Stomach (tissue), 9 donors: ENCODE data around the gene FJX1. TPM values are rescaled to one million over a fixed set of nuclear protein-coding genes. Genes with fewer than 3 reads are reported as not detected.
A peak's percentile ranks its signal among the peaks of the same experiment; 100 is the strongest.

Source experiments
- DNase-seq, 2 donors: peaks; one replicate each; pipeline versions ENCODE4 v3.0.0 to v3.0.0-alpha.2; 2013 to 2019
- H3K27ac ChIP-seq, 5 donors: fragments of 200-600 bp in 4 of 5; sonication (generic) in 4 of 5; one replicate each; pipeline ENCODE4 v1.5.1; 2013 to 2019; ENCODE audit warnings: mild to moderate bottlenecking in 1 of 5, moderate library complexity in 1 of 5
- H3K27me3 ChIP-seq, 3 donors: fragments of 200-600 bp; sonication (generic); one replicate each; pipeline ENCODE4 v1.5.1; 2017 to 2019; ENCODE audit warnings: mixed run types in 1 of 3
- H3K36me3 ChIP-seq, 4 donors: fragments of 200-600 bp; sonication (generic); 1 replicate in 3 of 4; 2 replicates in 1 of 4; pipeline ENCODE4 v1.5.1; 2016 to 2019
- H3K4me1 ChIP-seq, 4 donors: fragments of 200-600 bp; sonication (generic); one replicate each; pipeline ENCODE4 v1.5.1; 2016 to 2019
- H3K4me3 ChIP-seq, 4 donors: fragments of 200-600 bp; sonication (generic) in 3 of 4; one replicate each; pipeline ENCODE4 v1.5.1; 2016 to 2019; ENCODE audit warnings: mild to moderate bottlenecking in 1 of 4
- H3K9me3 ChIP-seq, 4 donors: fragments of 200-600 bp; sonication (generic); one replicate each; pipeline ENCODE4 v1.5.1; 2016 to 2019
- CTCF ChIP-seq, 7 experiments: fragments of 450-650 bp in 4 of 7; fragments of 200-600 bp in 3 of 7; sonication (generic) in 3 of 7; IDR thresholded peaks; one replicate each; pipeline ENCODE4 v1.5.1; 2016 to 2019; ENCODE audit warnings: antibody characterized with exemption in 7 of 7, control low read depth in 2 of 7, mild to moderate bottlenecking in 1 of 7
- EP300 ChIP-seq: sonication (generic); formaldehyde crosslinking; IDR thresholded peaks from one replicate; pipeline ENCODE4 v1.6.1; 2017; ENCODE audit warnings: antibody characterized with exemption
- POLR2A ChIP-seq, 4 donors: fragments of 450-650 bp; IDR thresholded peaks; one replicate each; pipeline ENCODE4 v1.6.1; 2016; ENCODE audit warnings: antibody characterized with exemption in 4 of 4, control low read depth in 2 of 4, mild to moderate bottlenecking in 1 of 4, moderate library complexity in 1 of 4
- POLR2AphosphoS5 ChIP-seq, 3 donors: sonication (generic); formaldehyde crosslinking; IDR thresholded peaks; one replicate each; pipeline ENCODE4 v1.6.1; 2016; ENCODE audit warnings: antibody characterized with exemption in 3 of 3
- WGBS, 5 donors: extraction: QIAGEN DNeasy Blood & Tissue Kit in 3 of 5; methylation state at CpG; one replicate each; pipeline versions ENCODE4 v1.1.5 to v1.1.7; 2013 to 2018; 5-methylcytosine and 5-hydroxymethylcytosine counted together
- intact Hi-C: fragments of 100-400 bp; cut with DNase I; formaldehyde crosslinking; loops from one replicate; pipeline ENCODE4 v1.15.1; 2023; ENCODE audit warnings: low total_unique reads
- polyA plus RNA-seq, 3 donors: library from polyadenylated mRNA; stranded (reverse); fragments of 200-250 nt; gene quantifications; one replicate each; pipeline ENCODE4 v1.2.3, GENCODE V29; 2013
- total RNA-seq, 5 donors: library from RNA; depleted of rRNA; stranded (reverse); fragments of >200 nt; gene quantifications; one replicate each; pipeline versions ENCODE4 v1.1.0 to v1.2.3, GENCODE V29; 2014 to 2016
- donor health status: healthy with polysubstance abuse.
- donor health status: Bipolar disorder and iron deficiency.
- donor health status: healthy.

Gene FJX1
- total and polyA plus RNA-seq, 8 donors: 0.45 to 5.2 (median 3.1) TPM; not detected in 2

- 67 to 76% (median 68%) methylated on average over 4 of the region's 4 CpGs for WGBS, 5 donors
- no peak for DNase-seq
- intact Hi-C loops: no loop called here
Observed at GRCh38 chr11:35655856-35656255, 37.6 kb downstream of the FJX1 start.

GRCh38 chr11:35658020-35658948, 40.0 kb downstream of the FJX1 start:
- no peak for DNase-seq
- Histone ChIP-seq H3K27me3 (peaks cover 0 to 21% (median 0%) of the 10 kb centered on the region in 3 donors), H3K4me1 (peaks cover 7 to 15% (median 14%) of the 10 kb centered on the region in 4 donors), H3K4me3 (no peak overlapping the region), H3K9me3 (no peaks in the 10 kb centered on the region), H3K36me3 (no peaks in the 10 kb centered on the region), H3K27ac (no peak overlapping the region)
- TF ChIP-seq CTCF (IDR thresholded peaks at IDR 0.05) (no peak), POLR2AphosphoS5 (IDR thresholded peaks at IDR 0.05) (no peak), POLR2A (IDR thresholded peaks at IDR 0.05) (no peak), EP300 (no peak)
- WGBS, 5 donors: 64 to 68% (median 66%) methylated on average over 3 of the region's 3 CpGs
- intact Hi-C loops: no loop called here

More at GRCh38 chr11:35655856-35656255, 37.6 kb downstream of the FJX1 start:
- H3K4me1 ChIP-seq: no peaks in the 10 kb centered on the region
- no peak for TF ChIP-seq CTCF (IDR thresholded peaks at IDR 0.05)
- no peak for TF ChIP-seq POLR2A (IDR thresholded peaks at IDR 0.05)
- no peak for TF ChIP-seq POLR2AphosphoS5 (IDR thresholded peaks at IDR 0.05)
- TF ChIP-seq EP300: no peak
- H3K4me3 ChIP-seq: no peak overlapping the region
- no peaks in the 10 kb centered on the region for H3K9me3 ChIP-seq
- no peaks in the 10 kb centered on the region for H3K36me3 ChIP-seq
- H3K27me3 ChIP-seq: peaks cover 0 to 21% (median 0%) of the 10 kb centered on the region in 3 donors
- no peak overlapping the region for H3K27ac ChIP-seq

GRCh38 chr11:35661534-35661933, 43.3 kb downstream of the FJX1 start:
- intact Hi-C loops: no loop called here
- Histone ChIP-seq H3K27ac (peak overlapping the region in 4 of 5 donors; percentile 96 to 97 (median 96)), H3K27me3 (peaks cover 0 to 12% (median 0%) of the 10 kb centered on the region in 3 donors), H3K9me3 (peaks cover 0 to 20% (median 4%) of the 10 kb centered on the region in 4 donors), H3K4me3 (peak overlapping the region; percentile 66 to 85 (median 82)), H3K36me3 (peaks cover 0 to 2% (median 0%) of the 10 kb centered on the region in 4 donors), H3K4me1 (peaks cover 15 to 30% (median 27%) of the 10 kb centered on the region in 4 donors)
- no peak for TF ChIP-seq EP300
- TF ChIP-seq POLR2AphosphoS5 (IDR thresholded peaks at IDR 0.05): no peak
- TF ChIP-seq CTCF (IDR thresholded peaks at IDR 0.05): no peak
- no peak for TF ChIP-seq POLR2A (IDR thresholded peaks at IDR 0.05)
- no peak for DNase-seq
- 27 to 39% (median 29%) methylated on average over 5 of the region's 5 CpGs for WGBS, 5 donors

GRCh38 chr11:35662061-35662648, 43.9 kb downstream of the FJX1 start:
- DNase-seq: no peak
- Histone ChIP-seq H3K4me1 (peaks cover 15 to 30% (median 27%) of the 10 kb centered on the region in 4 donors), H3K9me3 (peaks cover 0 to 25% (median 8%) of the 10 kb centered on the region in 4 donors), H3K27ac (peak overlapping the region; percentile 96 to 98 (median 97)), H3K27me3 (peaks cover 0 to 6% (median 0%) of the 10 kb centered on the region in 3 donors), H3K4me3 (peak overlapping the region; percentile 66 to 85 (median 82)), H3K36me3 (peaks cover 0 to 8% (median 0%) of the 10 kb centered on the region in 4 donors)
- TF ChIP-seq POLR2AphosphoS5 (IDR thresholded peaks at IDR 0.05) (no peak), POLR2A (IDR thresholded peaks at IDR 0.05) (no peak), EP300 (no peak), CTCF (IDR thresholded peaks at IDR 0.05) (no peak)
- 1 to 3% (median 2%) methylated on average over 11 to 12 of the region's 12 CpGs for WGBS, 5 donors
- intact Hi-C loops: no loop called here
